Mucosa of descending colon (tissue), 3 donors: ENCODE results near the gene KMT5B. TPM values are rescaled to one million over a fixed set of nuclear protein-coding genes. Genes with fewer than 3 reads are reported as not detected.

ENCODE experiments used
- ATAC-seq: fragments of 200-7000 bp; cut with Tn5 transposase; one replicate; pipeline ENCODE4 v1.9.1; 2020; ENCODE audit warnings: mild to moderate bottlenecking, moderate library complexity
- DNase-seq, 3 donors: peaks; one replicate each; pipeline ENCODE4 v3.0.0-alpha.2; 2020
- H3K36me3 ChIP-seq: fragments of 200-600 bp; one replicate; pipeline ENCODE4 v1.8.0; 2021; ENCODE audit warnings: low read depth, mild to moderate bottlenecking
- H3K4me1 ChIP-seq: fragments of 200-600 bp; one replicate; pipeline ENCODE4 v1.8.0; 2021; ENCODE audit warnings: low read depth, mild to moderate bottlenecking
- H3K4me3 ChIP-seq: fragments of 200-600 bp; one replicate; pipeline ENCODE4 v1.8.0; 2021; ENCODE audit warnings: mild to moderate bottlenecking
- H3K9me3 ChIP-seq: fragments of 200-600 bp; one replicate; pipeline ENCODE4 v1.8.0; 2021; ENCODE audit warnings: mild to moderate bottlenecking
- CTCF ChIP-seq: fragments of 200-600 bp; IDR thresholded peaks from one replicate; pipeline ENCODE4 v1.8.0; 2022; ENCODE audit warnings: antibody characterized with exemption, mild to moderate bottlenecking
- intact Hi-C, 2 donors: fragments of 100-400 bp; cut with DNase I in 1 of 2; cut with micrococcal nuclease in 1 of 2; formaldehyde crosslinking; loops; one replicate each; pipeline versions ENCODE4 v1.11.0 to v1.11.1; 2022; cut with DNase I, micrococcal nuclease
- total RNA-seq, 3 donors: library from RNA; stranded (reverse); fragmentation: NEBNext Ultra II Directional in 2 of 3; extraction: Animal tissue kit (Norgen Biotek cat#: 25700) in 2 of 3; gene quantifications; one replicate each; pipeline versions ENCODE4 v1.2.1 to v1.2.4, GENCODE V29; 2021 to 2023
- donor health status: DM: no; HTN: no; CAD: no; lungs with moderate emphysema.
- donor health status: DM: no; HTN: no; CAD: no.
- donor health status: DM: no; HTN: yes; CAD: no.

Gene KMT5B
- total RNA-seq, 3 donors from 2014 or later = 56.4 to 71.3 (median 65.1) TPM

GRCh38 chr11:68142441-68143309 lies 70.4 kb downstream of the KMT5B start:
- H3K4me3 ChIP-seq = no peak overlapping the region
- no peak for ATAC-seq
- H3K4me1 ChIP-seq = peaks cover 24% of the 10 kb centered on the region
- no peak for TF ChIP-seq CTCF
- peak in 2 of 3 donors; percentile 12 to 45 for DNase-seq
- H3K36me3 ChIP-seq = no peaks in the 10 kb centered on the region
- no peaks in the 10 kb centered on the region for H3K9me3 ChIP-seq
- intact Hi-C loops = no loop called here

GRCh38 chr11:68142028-68142412 lies 71.1 kb downstream of the KMT5B start:
- no peaks in the 10 kb centered on the region for H3K9me3 ChIP-seq
- H3K36me3 ChIP-seq = no peaks in the 10 kb centered on the region
- H3K4me3 ChIP-seq = no peak overlapping the region
- ATAC-seq = no peak
- no peak for TF ChIP-seq CTCF
- H3K4me1 ChIP-seq = peaks cover 19% of the 10 kb centered on the region
- DNase-seq = peak in 2 of 3 donors; percentile 22 to 53
- intact Hi-C loops = no loop called here

- intact Hi-C loops = no loop called here
- H3K4me3 ChIP-seq = no peak overlapping the region
- no peaks in the 10 kb centered on the region for H3K9me3 ChIP-seq
- no peaks in the 10 kb centered on the region for H3K36me3 ChIP-seq
- ATAC-seq = no peak
- no peak for DNase-seq
- TF ChIP-seq CTCF = no peak
- H3K4me1 ChIP-seq = peaks cover 14% of the 10 kb centered on the region
These were observed 71.7 kb downstream of the KMT5B start for GRCh38 chr11:68141246-68142027.

GRCh38 chr11:68140496-68141245 lies 72.4 kb downstream of the KMT5B start:
- H3K4me3 ChIP-seq = no peak overlapping the region
- DNase-seq (peak in 2 of 3 donors; percentile 15 to 57), ATAC-seq (no peak)
- no peaks in the 10 kb centered on the region for H3K36me3 ChIP-seq
- intact Hi-C loops = no loop called here
- peaks cover 7% of the 10 kb centered on the region for H3K4me1 ChIP-seq
- TF ChIP-seq CTCF = no peak
- no peaks in the 10 kb centered on the region for H3K9me3 ChIP-seq

- Histone ChIP-seq H3K9me3 (no peaks in the 10 kb centered on the region), H3K4me1 (peaks cover 6% of the 10 kb centered on the region), H3K4me3 (no peak overlapping the region), H3K36me3 (no peaks in the 10 kb centered on the region)
- intact Hi-C loops = no loop called here
- DNase-seq = no peak
- peak; percentile 9 for ATAC-seq
- no peak for TF ChIP-seq CTCF
These were observed 74.9 kb downstream of the KMT5B start for GRCh38 chr11:68138237-68138636.
